BLaER1 (cell line): ENCODE data around the gene MRPS16.

Experiments
- H3K27ac ChIP-seq: shearing (Covaris generic); formaldehyde crosslinking; 2 replicates; pipeline ENCODE4 v1.8.1; 2022
- H3K27me3 ChIP-seq: shearing (Covaris generic); formaldehyde crosslinking; 2 replicates; pipeline ENCODE4 v1.8.1; 2022
- H3K36me3 ChIP-seq: shearing (Covaris generic); formaldehyde crosslinking; 2 replicates; pipeline ENCODE4 v1.8.1; 2022
- H3K4me1 ChIP-seq: shearing (Covaris generic); formaldehyde crosslinking; 2 replicates; pipeline ENCODE4 v1.8.1; 2022
- H3K4me2 ChIP-seq: shearing (Covaris generic); formaldehyde crosslinking; 2 replicates; pipeline ENCODE4 v1.8.1; 2022
- H3K4me3 ChIP-seq: shearing (Covaris generic); formaldehyde crosslinking; 2 replicates; pipeline ENCODE4 v1.8.1; 2022
- H3K9ac ChIP-seq: shearing (Covaris generic); formaldehyde crosslinking; 2 replicates; pipeline ENCODE4 v1.8.1; 2022
- H3K9me3 ChIP-seq: shearing (Covaris generic); formaldehyde crosslinking; 2 replicates; pipeline ENCODE4 v1.8.1; 2022
- H4K20me1 ChIP-seq: shearing (Covaris generic); formaldehyde crosslinking; 2 replicates; pipeline ENCODE4 v1.8.1; 2022
- Cebpa-rat ChIP-seq: shearing (Covaris generic); IDR thresholded peaks from 2 replicates; pipeline ENCODE4 v1.8.1; 2022

Gene MRPS16

GRCh38 chr10:73252445-73253224, at the start of gene MRPS16:
Gene MRPS16 (minus strand): TSS chr10:73252644. CDS start chr10:73252482, 162 bp downstream.
- H4K20me1 ChIP-seq: no peaks in the 10 kb centered on the region
- H3K4me3 ChIP-seq: peak within 1 kb of the TSS; percentile 82
- peak within 1 kb of the TSS; percentile 90 for H3K27ac ChIP-seq
- peaks cover 54% of the 10 kb centered on the region for H3K4me1 ChIP-seq
- no peaks in the 10 kb centered on the region for H3K27me3 ChIP-seq
- H3K9ac ChIP-seq: peak within 1 kb of the TSS; percentile 94
- TF ChIP-seq Cebpa-rat: no peak
- H3K4me2 ChIP-seq: peak within 1 kb of the TSS; percentile 93
- H3K9me3 ChIP-seq: no peaks in the 10 kb centered on the region
- H3K36me3 ChIP-seq: peaks cover 25% of the 10 kb centered on the region

DNA sequence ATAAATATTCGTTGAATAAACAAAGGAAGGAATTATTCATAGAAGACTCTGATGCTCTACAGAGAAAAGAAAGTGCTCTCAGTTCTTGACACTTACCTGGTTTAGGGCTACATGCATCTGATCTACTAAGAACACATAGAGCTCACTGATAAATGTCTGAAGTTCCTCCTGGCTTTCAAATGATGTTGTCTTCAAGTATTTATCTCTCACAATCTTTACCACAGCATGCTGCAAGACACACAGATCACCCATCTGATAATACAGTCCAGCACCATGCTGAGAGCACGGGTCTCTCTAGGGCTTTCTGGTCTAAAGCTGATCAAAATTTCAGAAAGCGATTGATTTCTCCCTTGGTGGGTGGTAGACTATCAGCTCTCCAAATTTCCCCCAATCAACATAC, 44.5 kb upstream of the MRPS16 start:
- Histone ChIP-seq H3K27me3 (no peaks in the 10 kb centered on the region), H3K4me3 (no peak overlapping the region), H3K4me2 (no peak overlapping the region), H3K9ac (no peak overlapping the region), H3K9me3 (no peaks in the 10 kb centered on the region), H3K36me3 (no peaks in the 10 kb centered on the region), H3K4me1 (no peaks in the 10 kb centered on the region), H3K27ac (no peak overlapping the region), H4K20me1 (no peaks in the 10 kb centered on the region)
- TF ChIP-seq Cebpa-rat: no peak

DNA sequence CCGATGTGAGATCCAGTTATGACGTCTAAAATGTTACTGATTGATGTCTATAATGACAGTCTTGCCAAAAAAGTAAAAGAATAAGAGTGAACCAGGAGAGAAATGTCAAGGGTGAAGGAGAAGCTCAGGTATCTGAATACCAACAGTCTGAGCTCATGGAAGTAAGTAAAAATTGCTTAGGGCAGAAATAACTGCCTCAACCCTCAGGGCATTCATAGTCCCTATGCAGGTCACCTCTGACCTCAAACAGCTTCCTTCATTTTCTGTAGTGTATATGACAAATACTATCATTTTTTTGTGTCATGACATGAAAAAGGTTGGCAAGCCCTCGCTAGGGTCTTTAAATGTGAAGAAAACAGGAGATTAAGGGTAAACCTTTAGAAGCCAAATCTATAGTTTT, 41.0 kb upstream of the MRPS16 start:
- Histone ChIP-seq H4K20me1 (no peaks in the 10 kb centered on the region), H3K4me1 (no peaks in the 10 kb centered on the region)

GRCh38 chr10:73289958-73290357, 37.5 kb upstream of the MRPS16 start:
- Histone ChIP-seq H3K9me3 (peaks cover 26% of the 10 kb centered on the region), H3K36me3 (peaks cover 5% of the 10 kb centered on the region), H3K4me2 (no peak overlapping the region), H3K4me1 (no peaks in the 10 kb centered on the region), H3K4me3 (no peak overlapping the region), H3K9ac (no peak overlapping the region), H4K20me1 (no peaks in the 10 kb centered on the region), H3K27ac (no peak overlapping the region), H3K27me3 (no peaks in the 10 kb centered on the region)
- TF ChIP-seq Cebpa-rat: no peak

More for the DNA sequence above, 41.0 kb upstream of the MRPS16 start:
- H3K9me3 ChIP-seq: peaks cover 11% of the 10 kb centered on the region
- no peak for TF ChIP-seq Cebpa-rat
- no peak overlapping the region for H3K4me2 ChIP-seq
- H3K27ac ChIP-seq: no peak overlapping the region
- H3K27me3 ChIP-seq: no peaks in the 10 kb centered on the region
- H3K9ac ChIP-seq: no peak overlapping the region
- H3K36me3 ChIP-seq: peaks cover 5% of the 10 kb centered on the region
- no peak overlapping the region for H3K4me3 ChIP-seq

DNA sequence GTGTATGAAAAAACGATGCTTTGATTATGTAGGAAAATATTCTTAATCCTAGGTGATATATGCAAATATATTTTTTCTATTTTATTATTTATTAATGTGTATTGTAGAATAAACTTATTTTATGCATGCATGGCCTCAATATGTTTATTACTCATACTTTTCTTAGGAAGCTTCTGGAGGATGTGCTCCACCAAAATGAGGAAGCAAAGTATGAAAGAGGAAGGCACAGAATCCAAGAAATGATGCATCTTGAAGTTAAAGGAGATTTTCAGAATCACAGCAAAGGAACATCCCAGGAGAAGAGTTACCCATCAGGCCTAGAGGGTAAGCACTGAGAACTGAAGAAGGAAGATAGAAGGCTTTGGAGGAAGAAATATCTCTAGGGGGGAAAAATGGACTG, 35.0 kb upstream of the MRPS16 start:
- Histone ChIP-seq H4K20me1 (no peaks in the 10 kb centered on the region), H3K36me3 (peaks cover 5% of the 10 kb centered on the region), H3K4me2 (no peak overlapping the region), H3K9ac (no peak overlapping the region), H3K4me1 (no peaks in the 10 kb centered on the region), H3K27me3 (no peaks in the 10 kb centered on the region), H3K4me3 (no peak overlapping the region), H3K9me3 (peaks cover 26% of the 10 kb centered on the region), H3K27ac (no peak overlapping the region)
- TF ChIP-seq Cebpa-rat: no peak

GRCh38 chr10:73281097-73281496, 28.7 kb upstream of the MRPS16 start:
- H3K4me1 ChIP-seq: no peaks in the 10 kb centered on the region
- peaks cover 6% of the 10 kb centered on the region for H3K9me3 ChIP-seq
- H3K27ac ChIP-seq: no peak overlapping the region
- no peaks in the 10 kb centered on the region for H3K36me3 ChIP-seq
- H3K27me3 ChIP-seq: no peaks in the 10 kb centered on the region
- TF ChIP-seq Cebpa-rat: no peak
- no peaks in the 10 kb centered on the region for H4K20me1 ChIP-seq
- H3K4me3 ChIP-seq: no peak overlapping the region
- H3K9ac ChIP-seq: no peak overlapping the region
- H3K4me2 ChIP-seq: no peak overlapping the region

DNA sequence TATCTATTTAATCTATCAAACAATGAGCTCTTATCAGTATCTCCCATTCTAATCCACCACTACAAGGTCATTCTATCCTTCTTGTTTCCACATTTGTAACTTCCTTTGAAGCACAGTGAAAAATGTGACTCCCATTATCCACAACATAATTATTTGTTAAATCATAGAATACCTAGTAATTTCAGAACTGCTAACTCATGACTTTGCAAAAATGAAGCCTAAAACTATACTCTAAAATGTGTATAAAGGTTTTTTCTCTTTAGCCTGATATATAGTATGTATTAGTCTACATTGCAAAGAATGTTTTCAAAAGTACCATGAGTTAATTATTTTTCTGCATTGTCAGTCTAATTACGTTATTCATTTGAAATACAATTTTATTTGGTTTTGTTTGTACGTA, 12.0 kb upstream of the MRPS16 start:
- Histone ChIP-seq H3K27me3 (no peaks in the 10 kb centered on the region), H3K4me3 (no peak overlapping the region), H3K9ac (no peak overlapping the region), H3K4me2 (no peak overlapping the region), H3K4me1 (no peaks in the 10 kb centered on the region), H3K27ac (no peak overlapping the region), H3K36me3 (no peaks in the 10 kb centered on the region), H4K20me1 (no peaks in the 10 kb centered on the region), H3K9me3 (peaks cover 10% of the 10 kb centered on the region)
- TF ChIP-seq Cebpa-rat: no peak

DNA sequence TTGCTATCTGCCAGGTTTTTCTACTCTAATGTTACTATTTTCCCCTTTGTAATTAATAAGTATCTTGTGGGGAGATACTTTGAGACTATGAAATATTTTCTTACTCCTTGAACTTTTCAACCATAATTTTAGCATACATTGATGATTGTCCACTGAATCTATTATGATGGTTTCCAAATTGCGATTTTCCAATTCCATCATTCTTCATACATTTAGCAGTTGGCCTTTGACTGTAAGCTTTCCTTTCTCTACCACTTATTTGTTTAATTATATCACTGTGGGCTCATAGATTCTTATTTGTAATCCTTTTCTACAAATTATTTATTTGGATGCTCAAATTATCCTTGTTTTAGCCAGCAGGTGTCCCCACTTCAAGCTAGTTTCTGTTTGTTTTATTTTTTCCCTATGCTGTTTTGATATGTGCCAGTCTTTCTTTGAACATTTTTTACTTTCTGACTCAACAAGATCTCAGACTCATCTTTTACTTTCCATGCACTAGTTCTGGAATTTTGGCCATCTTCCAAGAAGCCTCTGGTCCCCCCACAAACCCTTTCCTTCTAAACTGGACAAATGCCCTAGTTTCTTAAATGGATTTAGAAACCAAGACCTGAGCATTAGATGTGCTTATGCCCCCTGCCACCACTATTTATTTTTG, 11.4 kb upstream of the MRPS16 start:
- no peak overlapping the region for H3K27ac ChIP-seq
- peaks cover 16% of the 10 kb centered on the region for H3K9me3 ChIP-seq
- H3K4me3 ChIP-seq: no peak overlapping the region
- H3K4me2 ChIP-seq: no peak overlapping the region
- H3K4me1 ChIP-seq: no peaks in the 10 kb centered on the region
- H3K9ac ChIP-seq: no peak overlapping the region
- H4K20me1 ChIP-seq: no peaks in the 10 kb centered on the region
- no peaks in the 10 kb centered on the region for H3K36me3 ChIP-seq
- H3K27me3 ChIP-seq: no peaks in the 10 kb centered on the region
- TF ChIP-seq Cebpa-rat: no peak

DNA sequence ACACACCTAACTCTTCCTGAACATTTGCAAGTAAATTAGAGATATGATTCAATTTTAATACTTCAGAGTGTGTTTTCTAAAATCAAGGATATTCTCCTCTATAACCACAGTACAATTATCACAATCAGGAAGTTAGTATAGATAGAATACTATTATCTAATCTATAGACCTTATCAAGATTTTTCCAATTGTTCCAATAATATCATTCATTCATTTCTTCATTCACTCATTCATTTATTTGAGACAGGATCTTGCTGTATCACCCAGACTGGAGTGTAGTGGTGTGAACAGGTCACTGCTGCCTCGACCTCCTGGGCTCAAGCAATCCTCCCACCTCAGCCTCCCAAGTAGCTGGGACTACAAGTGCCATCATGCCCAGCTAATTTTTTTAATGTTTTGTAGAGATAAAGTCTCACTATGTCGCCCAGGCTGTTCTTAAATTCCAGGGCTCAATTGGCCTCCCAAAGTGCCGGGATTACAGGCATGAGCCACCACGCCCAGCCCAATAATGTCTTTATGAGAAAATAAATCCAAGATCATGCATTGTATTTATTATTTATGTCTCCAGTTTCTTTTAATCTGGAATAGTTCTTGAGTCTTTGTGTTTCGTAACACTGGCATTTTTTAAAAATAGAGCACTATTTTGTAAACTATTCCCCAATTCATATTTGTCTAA, 10.6 kb upstream of the MRPS16 start:
- TF ChIP-seq Cebpa-rat: no peak
- Histone ChIP-seq H3K27ac (no peak overlapping the region), H3K27me3 (no peaks in the 10 kb centered on the region), H3K36me3 (no peaks in the 10 kb centered on the region), H4K20me1 (no peaks in the 10 kb centered on the region), H3K4me1 (no peaks in the 10 kb centered on the region), H3K4me3 (no peak overlapping the region), H3K4me2 (no peak overlapping the region), H3K9me3 (peaks cover 22% of the 10 kb centered on the region), H3K9ac (no peak overlapping the region)

- Histone ChIP-seq H3K4me2 (no peak overlapping the region), H3K27me3 (no peaks in the 10 kb centered on the region), H3K9ac (no peak overlapping the region), H3K27ac (no peak overlapping the region), H3K4me3 (no peak overlapping the region), H3K4me1 (no peaks in the 10 kb centered on the region), H3K36me3 (no peaks in the 10 kb centered on the region), H3K9me3 (peaks cover 22% of the 10 kb centered on the region), H4K20me1 (no peaks in the 10 kb centered on the region)
- no peak for TF ChIP-seq Cebpa-rat
Measured at GRCh38 chr10:73262105-73262730, 9.8 kb upstream of the MRPS16 start.
